ENCODE results near the gene RAX. TPM values are rescaled to one million over a fixed set of nuclear protein-coding genes. Genes with fewer than 3 reads are reported as not detected.
A peak's percentile ranks its signal among the peaks of the same experiment; 100 is the strongest.
"Not testable (repeated sequence)": the region's sequence is repeated elsewhere in the genome, so short reads cannot be mapped to it uniquely, and the experiment has no call there.

RAX gene
- total RNA-seq, 2 experiments from 2014 or later, result not detected

- peak overlapping the region; percentile 37 for H3K4me3 Mint-ChIP-seq
- H3K27ac Mint-ChIP-seq, result no peak overlapping the region
- ATAC-seq (ENCODE audit: low read depth) (peak; percentile 67), DNase-seq (peak; percentile 68)
- H3K27me3 Mint-ChIP-seq, result peaks cover 85% of the 10 kb centered on the region
- H3K36me3 Mint-ChIP-seq, result no peaks in the 10 kb centered on the region
- no peaks in the 10 kb centered on the region for H3K9me3 Mint-ChIP-seq
- H3K4me1 Mint-ChIP-seq, result peaks cover 16% of the 10 kb centered on the region
- POLR2A ChIA-PET, result no interaction called here
Measured at GRCh38 chr18:59268721-59269562, 4.3 kb downstream of the RAX start.

- peak overlapping the region; percentile 25 for H3K27ac Mint-ChIP-seq
- peaks cover 85% of the 10 kb centered on the region for H3K27me3 Mint-ChIP-seq
- H3K36me3 Mint-ChIP-seq, result no peaks in the 10 kb centered on the region
- POLR2A ChIA-PET, result no interaction called here
- no peak overlapping the region for H3K4me3 Mint-ChIP-seq
- H3K9me3 Mint-ChIP-seq, result no peaks in the 10 kb centered on the region
- ATAC-seq (ENCODE audit: low read depth) (no peak), DNase-seq (no peak)
- peaks cover 16% of the 10 kb centered on the region for H3K4me1 Mint-ChIP-seq
Measured at GRCh38 chr18:59268127-59268720, 5.0 kb downstream of the RAX start.

GRCh38 chr18:59267503-59268126 lies 5.6 kb downstream of the RAX start:
- POLR2A ChIA-PET, result no interaction called here
- Mint-ChIP-seq H3K36me3 (no peaks in the 10 kb centered on the region), H3K4me3 (no peak overlapping the region), H3K4me1 (peaks cover 16% of the 10 kb centered on the region), H3K27me3 (peaks cover 89% of the 10 kb centered on the region), H3K27ac (no peak overlapping the region), H3K9me3 (no peaks in the 10 kb centered on the region)
- DNase-seq (no peak), ATAC-seq (ENCODE audit: low read depth) (no peak)

GRCh38 chr18:59266886-59267502 lies 6.3 kb downstream of the RAX start:
- POLR2A ChIA-PET, result no interaction called here
- Mint-ChIP-seq H3K4me1 (peaks cover 16% of the 10 kb centered on the region), H3K36me3 (no peaks in the 10 kb centered on the region), H3K9me3 (no peaks in the 10 kb centered on the region), H3K4me3 (no peak overlapping the region), H3K27ac (no peak overlapping the region), H3K27me3 (peaks cover 90% of the 10 kb centered on the region)
- DNase-seq (no peak), ATAC-seq (ENCODE audit: low read depth) (no peak)

- no peak overlapping the region for H3K4me3 Mint-ChIP-seq
- no peaks in the 10 kb centered on the region for H3K36me3 Mint-ChIP-seq
- H3K4me1 Mint-ChIP-seq, result peaks cover 15% of the 10 kb centered on the region
- H3K27me3 Mint-ChIP-seq, result peaks cover 88% of the 10 kb centered on the region
- H3K9me3 Mint-ChIP-seq, result no peaks in the 10 kb centered on the region
- DNase-seq (no peak), ATAC-seq (ENCODE audit: low read depth) (no peak)
- no peak overlapping the region for H3K27ac Mint-ChIP-seq
- POLR2A ChIA-PET, result no interaction called here
Measured at GRCh38 chr18:59266459-59266858, 6.8 kb downstream of the RAX start.

- H3K4me1 Mint-ChIP-seq, result peaks cover 15% of the 10 kb centered on the region
- no peaks in the 10 kb centered on the region for H3K9me3 Mint-ChIP-seq
- POLR2A ChIA-PET, result no interaction called here
- peaks cover 83% of the 10 kb centered on the region for H3K27me3 Mint-ChIP-seq
- no peak overlapping the region for H3K27ac Mint-ChIP-seq
- no peak for DNase-seq
- no peak overlapping the region for H3K4me3 Mint-ChIP-seq
- no peak for ATAC-seq (ENCODE audit: low read depth)
- H3K36me3 Mint-ChIP-seq, result no peaks in the 10 kb centered on the region
Measured at GRCh38 chr18:59265974-59266369, 7.3 kb downstream of the RAX start.

- H3K27ac Mint-ChIP-seq, result no peak overlapping the region
- POLR2A ChIA-PET, result no interaction called here
- DNase-seq (no peak), ATAC-seq (ENCODE audit: low read depth) (peak; percentile 73)
- H3K9me3 Mint-ChIP-seq, result no peaks in the 10 kb centered on the region
- H3K27me3 Mint-ChIP-seq, result peaks cover 83% of the 10 kb centered on the region
- peaks cover 15% of the 10 kb centered on the region for H3K4me1 Mint-ChIP-seq
- H3K36me3 Mint-ChIP-seq, result no peaks in the 10 kb centered on the region
- H3K4me3 Mint-ChIP-seq, result peak overlapping the region; percentile 63
Measured at GRCh38 chr18:59265246-59265973, 7.8 kb downstream of the RAX start.

GRCh38 chr18:59264651-59265245 lies 8.5 kb downstream of the RAX start:
- no peaks in the 10 kb centered on the region for H3K36me3 Mint-ChIP-seq

GRCh38 chr18:59264121-59264571 lies 9.1 kb downstream of the RAX start:
- no peaks in the 10 kb centered on the region for H3K36me3 Mint-ChIP-seq
- H3K4me1 Mint-ChIP-seq, result peaks cover 11% of the 10 kb centered on the region
- no peak for DNase-seq
- H3K4me3 Mint-ChIP-seq, result no peak overlapping the region
- POLR2A ChIA-PET, result no interaction called here
- H3K9me3 Mint-ChIP-seq, result no peaks in the 10 kb centered on the region
- H3K27ac Mint-ChIP-seq, result no peak overlapping the region
- H3K27me3 Mint-ChIP-seq, result peaks cover 76% of the 10 kb centered on the region
- ATAC-seq (ENCODE audit: low read depth), result no peak

More at GRCh38 chr18:59264651-59265245, 8.5 kb downstream of the RAX start:
- Mint-ChIP-seq H3K27me3 (peaks cover 79% of the 10 kb centered on the region), H3K4me1 (peaks cover 13% of the 10 kb centered on the region), H3K27ac (no peak overlapping the region), H3K9me3 (no peaks in the 10 kb centered on the region), H3K4me3 (peak overlapping the region; percentile 63)
- no peak for DNase-seq
- ATAC-seq (ENCODE audit: low read depth), result no peak
- POLR2A ChIA-PET, result no interaction called here

GRCh38 chr18:59263661-59264060 lies 9.6 kb downstream of the RAX start:
- peaks cover 72% of the 10 kb centered on the region for H3K27me3 Mint-ChIP-seq
- no peak overlapping the region for H3K27ac Mint-ChIP-seq
- no peak for ATAC-seq (ENCODE audit: low read depth)
- peaks cover 11% of the 10 kb centered on the region for H3K4me1 Mint-ChIP-seq
- POLR2A ChIA-PET, result no interaction called here
- no peaks in the 10 kb centered on the region for H3K36me3 Mint-ChIP-seq
- no peak for DNase-seq
- H3K4me3 Mint-ChIP-seq, result no peak overlapping the region
- no peaks in the 10 kb centered on the region for H3K9me3 Mint-ChIP-seq

- DNase-seq; H3K9me3 Mint-ChIP-seq; H3K36me3 Mint-ChIP-seq; H3K4me1 Mint-ChIP-seq; H3K4me3 Mint-ChIP-seq; H3K27ac Mint-ChIP-seq; ATAC-seq (ENCODE audit: low read depth); POLR2A ChIA-PET: not testable (repeated sequence)
- peaks cover 58% of the 10 kb centered on the region for H3K27me3 Mint-ChIP-seq
Measured at GRCh38 chr18:59262243-59262642, 11.0 kb downstream of the RAX start.

GRCh38 chr18:59261842-59262241 lies 11.4 kb downstream of the RAX start:
- POLR2A ChIA-PET; H3K9me3 Mint-ChIP-seq; H3K4me3 Mint-ChIP-seq; H3K4me1 Mint-ChIP-seq; H3K36me3 Mint-ChIP-seq; H3K27ac Mint-ChIP-seq; DNase-seq; ATAC-seq (ENCODE audit: low read depth): not testable (repeated sequence)
- H3K27me3 Mint-ChIP-seq, result peaks cover 54% of the 10 kb centered on the region

- H3K27me3 Mint-ChIP-seq, result peaks cover 16% of the 10 kb centered on the region
- DNase-seq; ATAC-seq (ENCODE audit: low read depth); H3K27ac Mint-ChIP-seq; H3K36me3 Mint-ChIP-seq; H3K9me3 Mint-ChIP-seq; H3K4me3 Mint-ChIP-seq; H3K4me1 Mint-ChIP-seq; POLR2A ChIA-PET: not testable (repeated sequence)
Measured at GRCh38 chr18:59255491-59255890, 17.8 kb downstream of the RAX start.
